ENCODE measurements around the gene CHP2.
"Not testable (repeated sequence)": the region's sequence is repeated elsewhere in the genome, so short reads cannot be mapped to it uniquely, and the experiment has no call there.

Gene CHP2

GRCh38 chr16:23754594-23755483 is at the start of gene CHP2:
TSS of gene CHP2 (plus strand) at chr16:23755026. CDS start at chr16:23755050, 24 bp downstream.
- no peak for DNase-seq

GRCh38 chr16:23705517-23705902 is 49.3 kb upstream of the CHP2 start:
- no peak for DNase-seq

- DNase-seq = no peak
Observed at GRCh38 chr16:23706439-23706838, 48.4 kb upstream of the CHP2 start.

GRCh38 chr16:23709536-23709935 is 45.3 kb upstream of the CHP2 start:
- DNase-seq = no peak

GRCh38 chr16:23710008-23710407 is 44.8 kb upstream of the CHP2 start:
- no peak for DNase-seq

GRCh38 chr16:23710504-23710903 is 44.3 kb upstream of the CHP2 start:
- DNase-seq = no peak

- no peak for DNase-seq
Observed at GRCh38 chr16:23711785-23712184, 43.0 kb upstream of the CHP2 start.

GRCh38 chr16:23712976-23713375 is 41.9 kb upstream of the CHP2 start, which contains the start of gene ERN2:
TSS of gene ERN2 (minus strand) at chr16:23713222. CDS start at chr16:23713187, 35 bp downstream.
- no peak for DNase-seq

GRCh38 chr16:23716484-23716883 is 38.3 kb upstream of the CHP2 start:
- DNase-seq = no peak

GRCh38 chr16:23722613-23723240 is 32.1 kb upstream of the CHP2 start:
- not testable (repeated sequence) for DNase-seq

GRCh38 chr16:23724096-23724784 is 30.6 kb upstream of the CHP2 start:
- no peak for DNase-seq

GRCh38 chr16:23724785-23725131 is 30.1 kb upstream of the CHP2 start:
- DNase-seq = no peak

- DNase-seq = no peak
Observed at GRCh38 chr16:23726710-23727109, 28.1 kb upstream of the CHP2 start.

- no peak for DNase-seq
Observed at GRCh38 chr16:23728112-23728477, 26.7 kb upstream of the CHP2 start.

GRCh38 chr16:23729503-23730424 is 25.1 kb upstream of the CHP2 start:
- peak; percentile 22 for DNase-seq

GRCh38 chr16:23734176-23734893 is 20.5 kb upstream of the CHP2 start:
- DNase-seq = no peak

GRCh38 chr16:23737423-23738028 is 17.3 kb upstream of the CHP2 start:
- not testable (repeated sequence) for DNase-seq

GRCh38 chr16:23739516-23739915 is 15.3 kb upstream of the CHP2 start:
- DNase-seq = no peak

GRCh38 chr16:23741675-23742303 is 13.0 kb upstream of the CHP2 start:
- no peak for DNase-seq

- no peak for DNase-seq
Observed at GRCh38 chr16:23742766-23743165, 12.1 kb upstream of the CHP2 start.

GRCh38 chr16:23745263-23745662 is 9.6 kb upstream of the CHP2 start:
- DNase-seq = no peak
